Testis (tissue), 3 donors: ENCODE results near the gene C6orf136. TPM values are rescaled to one million over a fixed set of nuclear protein-coding genes. Genes with fewer than 3 reads are reported as not detected.

ENCODE experiments used
- DNase-seq: peaks from one replicate; pipeline ENCODE4 v3.0.0-alpha.2; 2019
- H3K27ac ChIP-seq, 2 donors: fragments of 200-600 bp; sonication (generic); one replicate each; pipeline ENCODE4 v1.5.1; 2019
- H3K27me3 ChIP-seq: fragments of 200-600 bp; sonication (generic); one replicate; pipeline ENCODE4 v1.5.1; 2019
- H3K36me3 ChIP-seq: fragments of 200-600 bp; sonication (generic); one replicate; pipeline ENCODE4 v1.5.1; 2017; ENCODE audit warnings: low read depth; ENCODE audit errors: missing control alignments
- H3K4me1 ChIP-seq: fragments of 200-600 bp; sonication (generic); one replicate; pipeline ENCODE4 v1.5.1; 2019
- H3K4me3 ChIP-seq, 2 donors: fragments of 200-600 bp; sonication (generic); one replicate each; pipeline ENCODE4 v1.5.1; 2017 to 2019
- H3K9me3 ChIP-seq: fragments of 200-600 bp; sonication (generic); one replicate; pipeline ENCODE4 v1.5.1; 2017
- CTCF ChIP-seq, 3 experiments: fragments of 450-650 bp in 2 of 3; fragments of 200-600 bp in 1 of 3; sonication (generic) in 1 of 3; IDR thresholded peaks; one replicate each; pipeline ENCODE4 v1.5.1; 2016 to 2019; ENCODE audit warnings: antibody characterized with exemption in 3 of 3, mild to moderate bottlenecking in 2 of 3, moderate library complexity in 1 of 3
- POLR2A ChIP-seq: fragments of 450-650 bp; IDR thresholded peaks from one replicate; pipeline ENCODE4 v1.6.1; 2017; ENCODE audit warnings: antibody characterized with exemption, mild to moderate bottlenecking, moderate library complexity
- WGBS, 2 donors: methylation state at CpG; one replicate each; pipeline ENCODE4 v1.1.5; 2018; 5-methylcytosine and 5-hydroxymethylcytosine counted together
- intact Hi-C: fragments of 100-400 bp; cut with DNase I; formaldehyde crosslinking; loops from one replicate; pipeline ENCODE4 v1.15.1; 2023; ENCODE audit warnings: low total_unique reads
- polyA plus RNA-seq: library from polyadenylated mRNA; stranded (reverse); fragments of 350-450 nt; fragmentation: Illumina TruSeq; extraction: RNeasy Lipid Tissue Mini Kit (QIAGEN cat#74804); gene quantifications from one replicate; pipeline ENCODE4 v1.2.3, GENCODE V29; 2014; ENCODE audit warnings: low read depth, low replicate concordance; ENCODE audit not compliant: insufficient read depth
- total RNA-seq, 2 donors: library from RNA; depleted of rRNA; stranded (reverse); fragments of >200 nt; gene quantifications; one replicate each; pipeline ENCODE4 v1.2.3, GENCODE V29; 2016

C6orf136 gene
- total and polyA plus RNA-seq, 3 donors from 2014 or later: 17.8 to 26.0 (median 22.0) TPM

GRCh38 chr6:30684386-30685156 lies 37.6 kb downstream of the C6orf136 start:
- Histone ChIP-seq H3K4me3 (peak overlapping the region; percentile 68 to 76), H3K36me3 (no peaks in the 10 kb centered on the region), H3K27me3 (no peaks in the 10 kb centered on the region), H3K4me1 (peaks cover 38% of the 10 kb centered on the region), H3K9me3 (no peaks in the 10 kb centered on the region), H3K27ac (peak overlapping the region; percentile 89 to 94)
- TF ChIP-seq CTCF (IDR thresholded peaks at IDR 0.05) (no peak), POLR2A (no peak)
- no peak for DNase-seq
- intact Hi-C loops: no loop called here
- 42 to 57% methylated on average over 10 to 19 of the region's 21 CpGs for WGBS, 2 donors

GRCh38 chr6:30685157-30686008 lies 38.5 kb downstream of the C6orf136 start:
- DNase-seq: no peak
- no peaks in the 10 kb centered on the region for H3K9me3 ChIP-seq
- 35 to 45% methylated on average over 25 to 29 of the region's 29 CpGs for WGBS, 2 donors
- peak overlapping the region; percentile 68 to 76 for H3K4me3 ChIP-seq
- intact Hi-C loops: loop anchor here (2.0 kb wide), 1 partner anchor 35 kb away; the partner anchor contains the start of gene TUBB
- TF ChIP-seq POLR2A (no peak), CTCF (IDR thresholded peaks at IDR 0.05) (no peak)
- no peaks in the 10 kb centered on the region for H3K36me3 ChIP-seq
- no peaks in the 10 kb centered on the region for H3K27me3 ChIP-seq
- H3K4me1 ChIP-seq: peaks cover 47% of the 10 kb centered on the region
- peak overlapping the region; percentile 89 to 94 for H3K27ac ChIP-seq

- no peaks in the 10 kb centered on the region for H3K9me3 ChIP-seq
- no peaks in the 10 kb centered on the region for H3K27me3 ChIP-seq
- peak within 1 kb of the TSS; percentile 68 to 76 for H3K4me3 ChIP-seq
- peaks cover 49% of the 10 kb centered on the region for H3K4me1 ChIP-seq
- peak; percentile 64 for DNase-seq
- no peak for TF ChIP-seq CTCF (IDR thresholded peaks at IDR 0.05)
- no peak for TF ChIP-seq POLR2A
- 2 to 3% methylated on average over 22 to 23 of the region's 41 CpGs for WGBS, 2 donors
- H3K36me3 ChIP-seq: no peaks in the 10 kb centered on the region
- H3K27ac ChIP-seq: peak within 1 kb of the TSS; percentile 89 to 94
- intact Hi-C loops: loop anchor here (2.0 kb wide), 1 partner anchor 35 kb away; the partner anchor contains the start of gene TUBB
These were observed 39.3 kb downstream of the C6orf136 start, which contains the start of gene PPP1R18 for GRCh38 chr6:30686009-30686907. Gene PPP1R18 (minus strand): TSS chr6:30686645. CDS start chr6:30686018, 627 bp downstream.

- TF ChIP-seq CTCF (IDR thresholded peaks at IDR 0.05): no peak
- TF ChIP-seq POLR2A: no peak
- Histone ChIP-seq H3K36me3 (no peaks in the 10 kb centered on the region), H3K4me3 (peak overlapping the region; percentile 68 to 76), H3K27ac (peak overlapping the region; percentile 89 to 94), H3K9me3 (no peaks in the 10 kb centered on the region), H3K27me3 (no peaks in the 10 kb centered on the region), H3K4me1 (peaks cover 54% of the 10 kb centered on the region)
- intact Hi-C loops: loop anchor here (2.0 kb wide), 1 partner anchor 34 kb away; the partner anchor contains the start of gene TUBB
- WGBS, 2 donors: 0% methylated on average over 19 to 51 of the region's 52 CpGs
- DNase-seq: peak; percentile 90
These were observed 40.1 kb downstream of the C6orf136 start for GRCh38 chr6:30686908-30687658.
